Breast epithelium (tissue), 4 donors: ENCODE data around the gene DIP2A. TPM values are rescaled to one million over a fixed set of nuclear protein-coding genes. Genes with fewer than 3 reads are reported as not detected.

ENCODE experiments used
- DNase-seq, 2 donors: peaks; one replicate each; pipeline ENCODE4 v3.0.0-alpha.2; 2019; ENCODE audit warnings: low spot score in 2 of 2
- H3K27ac ChIP-seq, 2 donors: fragments of 200-600 bp; sonication (generic) in 1 of 2; one replicate each; pipeline ENCODE4 v1.5.1; 2016 to 2019; ENCODE audit warnings: mild to moderate bottlenecking in 1 of 2
- H3K27me3 ChIP-seq, 2 donors: fragments of 200-600 bp; sonication (generic) in 1 of 2; one replicate each; pipeline versions ENCODE4 v1.5.1 to v1.6.0; 2017 to 2019; ENCODE audit warnings: control low read depth in 1 of 2, mild to moderate bottlenecking in 1 of 2
- H3K36me3 ChIP-seq: fragments of 200-600 bp; one replicate; pipeline ENCODE4 v1.5.1; 2019
- H3K4me1 ChIP-seq, 2 donors: fragments of 200-600 bp; sonication (generic); one replicate each; pipeline ENCODE4 v1.5.1; 2016 to 2019; ENCODE audit warnings: control low read depth in 1 of 2
- H3K4me3 ChIP-seq, 3 donors: fragments of 200-600 bp; sonication (generic); 1 replicate in 2 of 3; 2 replicates in 1 of 3; pipeline ENCODE4 v1.5.1; 2016 to 2019; ENCODE audit warnings: mild to moderate bottlenecking in 3 of 3, moderate library complexity in 2 of 3
- H3K9me3 ChIP-seq, 2 donors: fragments of 200-600 bp; sonication (generic) in 1 of 2; one replicate each; pipeline ENCODE4 v1.5.1; 2016 to 2019; ENCODE audit warnings: control low read depth in 1 of 2
- CTCF ChIP-seq, 3 donors: fragments of 450-650 bp; IDR thresholded peaks; one replicate each; pipeline ENCODE4 v1.5.1; 2016 to 2017; ENCODE audit warnings: antibody characterized with exemption in 3 of 3, mild to moderate bottlenecking in 3 of 3, moderate library complexity in 3 of 3
- POLR2A ChIP-seq: fragments of 450-650 bp; IDR thresholded peaks from one replicate; pipeline ENCODE4 v1.6.1; 2016; ENCODE audit warnings: antibody characterized with exemption, mild to moderate bottlenecking, moderate library complexity
- POLR2AphosphoS5 ChIP-seq, 3 donors: sonication (generic); formaldehyde crosslinking; IDR thresholded peaks; one replicate each; pipeline ENCODE4 v1.6.1; 2017; ENCODE audit warnings: antibody characterized with exemption in 3 of 3
- intact Hi-C: fragments of 100-400 bp; cut with DNase I; formaldehyde crosslinking; loops from one replicate; pipeline ENCODE4 v1.15.1; 2023; ENCODE audit warnings: low total_unique reads
- total RNA-seq, 3 donors: library from RNA; depleted of rRNA; stranded (reverse); fragments of >200 nt; gene quantifications; one replicate each; pipeline ENCODE4 v1.1.0, GENCODE V29; 2016

DIP2A gene
- total RNA-seq, 3 donors from 2014 or later, result 32.6 to 43.9 (median 42.0) TPM

- intact Hi-C loops, result no loop called here
- no peak for TF ChIP-seq POLR2AphosphoS5 (IDR thresholded peaks at IDR 0.05)
- no peak for TF ChIP-seq CTCF (IDR thresholded peaks at IDR 0.05)
- no peak for TF ChIP-seq POLR2A
- Histone ChIP-seq H3K36me3 (peaks cover 7% of the 10 kb centered on the region), H3K9me3 (no peaks in the 10 kb centered on the region), H3K27ac (no peak overlapping the region), H3K4me3 (no peak overlapping the region), H3K27me3 (no peaks in the 10 kb centered on the region), H3K4me1 (no peaks in the 10 kb centered on the region)
- DNase-seq, result no peak
These were observed 38.2 kb upstream of the DIP2A start for GRCh38 chr21:46420241-46421190.

DNA sequence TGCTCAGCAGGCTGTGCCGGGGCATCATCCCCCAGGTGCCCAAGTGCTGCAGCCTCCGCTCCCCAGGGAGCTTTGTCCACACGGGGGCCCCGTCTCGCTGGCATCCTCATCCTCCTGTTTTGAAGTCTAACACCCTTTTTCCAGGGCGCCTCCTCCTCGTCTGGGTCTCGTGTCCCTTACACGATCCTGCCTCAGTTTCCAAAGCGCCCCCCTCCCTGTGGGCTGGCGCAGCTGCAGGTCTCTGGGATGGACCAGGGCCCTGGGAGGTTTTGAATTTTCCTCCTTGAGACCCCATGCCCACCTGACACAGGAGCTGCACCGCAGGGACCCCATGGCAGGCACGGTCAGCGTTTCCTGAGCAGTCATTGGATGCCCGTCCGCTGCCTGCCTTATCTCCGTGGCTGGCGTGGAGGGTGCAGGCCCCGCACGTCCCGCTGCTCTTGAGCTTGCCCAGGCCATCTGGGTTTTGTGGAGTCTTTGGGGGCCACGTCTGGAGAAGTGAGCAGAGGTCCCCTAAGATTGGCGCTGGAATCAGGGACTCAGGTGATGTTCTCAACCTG lies 37.4 kb upstream of the DIP2A start:
- H3K4me3 ChIP-seq, result no peak overlapping the region
- no peak overlapping the region for H3K27ac ChIP-seq
- no peaks in the 10 kb centered on the region for H3K4me1 ChIP-seq
- H3K27me3 ChIP-seq, result no peaks in the 10 kb centered on the region
- no peaks in the 10 kb centered on the region for H3K9me3 ChIP-seq
- H3K36me3 ChIP-seq, result peaks cover 5% of the 10 kb centered on the region
- TF ChIP-seq POLR2A, result no peak
- TF ChIP-seq POLR2AphosphoS5 (IDR thresholded peaks at IDR 0.05), result no peak
- TF ChIP-seq CTCF (IDR thresholded peaks at IDR 0.05), result no peak
- intact Hi-C loops, result no loop called here
- no peak for DNase-seq

- Histone ChIP-seq H3K4me1 (no peaks in the 10 kb centered on the region), H3K4me3 (no peak overlapping the region), H3K36me3 (no peaks in the 10 kb centered on the region), H3K27me3 (no peaks in the 10 kb centered on the region), H3K27ac (no peak overlapping the region), H3K9me3 (no peaks in the 10 kb centered on the region)
- no peak for TF ChIP-seq POLR2A
- TF ChIP-seq POLR2AphosphoS5 (IDR thresholded peaks at IDR 0.05), result no peak
- no peak for TF ChIP-seq CTCF (IDR thresholded peaks at IDR 0.05)
- intact Hi-C loops, result no loop called here
- DNase-seq, result no peak
These were observed 36.7 kb upstream of the DIP2A start for GRCh38 chr21:46421756-46422555.

GRCh38 chr21:46422636-46423241 lies 36.0 kb upstream of the DIP2A start:
- Histone ChIP-seq H3K9me3 (no peaks in the 10 kb centered on the region), H3K4me1 (no peaks in the 10 kb centered on the region), H3K36me3 (no peaks in the 10 kb centered on the region), H3K27ac (no peak overlapping the region), H3K4me3 (no peak overlapping the region), H3K27me3 (no peaks in the 10 kb centered on the region)
- TF ChIP-seq CTCF (IDR thresholded peaks at IDR 0.05) (no peak), POLR2A (no peak)
- no peak for DNase-seq
- intact Hi-C loops, result no loop called here
